Measurements from ENCODE around the gene CBX2.

Gene CBX2

DNA sequence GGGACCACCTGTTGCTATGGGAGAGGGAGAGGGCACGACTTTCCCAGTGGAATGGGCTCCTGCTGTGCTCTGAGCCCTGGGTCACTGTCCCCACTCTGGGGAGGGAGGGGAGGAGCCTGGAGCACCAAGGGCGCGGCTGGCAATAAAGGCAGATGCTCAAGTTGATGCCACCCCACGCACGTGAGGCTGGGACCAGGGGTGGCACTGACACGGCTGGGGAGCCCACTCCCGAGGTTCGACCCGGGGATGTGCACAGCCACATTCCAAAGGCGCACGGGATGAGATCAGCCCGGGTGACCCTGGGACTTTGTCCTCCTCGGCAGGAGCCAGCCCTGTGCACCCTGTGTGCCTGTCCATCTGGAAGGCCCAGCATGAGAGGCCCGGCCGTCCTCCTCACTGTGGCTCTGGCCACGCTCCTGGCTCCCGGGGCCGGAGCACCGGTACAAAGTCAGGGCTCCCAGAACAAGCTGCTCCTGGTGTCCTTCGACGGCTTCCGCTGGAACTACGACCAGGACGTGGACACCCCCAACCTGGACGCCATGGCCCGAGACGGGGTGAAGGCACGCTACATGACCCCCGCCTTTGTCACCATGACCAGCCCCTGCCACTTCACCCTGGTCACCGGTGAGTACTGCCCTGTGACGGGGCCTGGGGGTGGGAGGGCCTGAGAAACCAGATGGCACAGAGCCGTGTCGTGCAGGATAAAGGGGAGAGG is 47.0 kb upstream of the CBX2 start, which contains the start of gene ENPP7:
Gene ENPP7 (plus strand): TSS at position 175 of the 715 bp plus-strand sequence. CDS start 197 bp downstream, at position 372.
- TF ChIP-seq TAF1 (IDR thresholded peaks at IDR 0.05; ENCODE audit: borderline replicate concordance, insufficient read depth, low read length) (no peak), POLR2AphosphoS5 (IDR thresholded peaks at IDR 0.05; ENCODE audit: low read depth, low read length) (no peak), FOXP2 (optimal IDR thresholded peaks at IDR 0.05; ENCODE audit: borderline replicate concordance, extremely low read depth, extremely low read length, insufficient read depth) (no peak), SIN3A (IDR thresholded peaks at IDR 0.05; ENCODE audit: borderline replicate concordance, insufficient read depth, low read length) (no peak)
- TF ChIP-seq, protein P1, sequence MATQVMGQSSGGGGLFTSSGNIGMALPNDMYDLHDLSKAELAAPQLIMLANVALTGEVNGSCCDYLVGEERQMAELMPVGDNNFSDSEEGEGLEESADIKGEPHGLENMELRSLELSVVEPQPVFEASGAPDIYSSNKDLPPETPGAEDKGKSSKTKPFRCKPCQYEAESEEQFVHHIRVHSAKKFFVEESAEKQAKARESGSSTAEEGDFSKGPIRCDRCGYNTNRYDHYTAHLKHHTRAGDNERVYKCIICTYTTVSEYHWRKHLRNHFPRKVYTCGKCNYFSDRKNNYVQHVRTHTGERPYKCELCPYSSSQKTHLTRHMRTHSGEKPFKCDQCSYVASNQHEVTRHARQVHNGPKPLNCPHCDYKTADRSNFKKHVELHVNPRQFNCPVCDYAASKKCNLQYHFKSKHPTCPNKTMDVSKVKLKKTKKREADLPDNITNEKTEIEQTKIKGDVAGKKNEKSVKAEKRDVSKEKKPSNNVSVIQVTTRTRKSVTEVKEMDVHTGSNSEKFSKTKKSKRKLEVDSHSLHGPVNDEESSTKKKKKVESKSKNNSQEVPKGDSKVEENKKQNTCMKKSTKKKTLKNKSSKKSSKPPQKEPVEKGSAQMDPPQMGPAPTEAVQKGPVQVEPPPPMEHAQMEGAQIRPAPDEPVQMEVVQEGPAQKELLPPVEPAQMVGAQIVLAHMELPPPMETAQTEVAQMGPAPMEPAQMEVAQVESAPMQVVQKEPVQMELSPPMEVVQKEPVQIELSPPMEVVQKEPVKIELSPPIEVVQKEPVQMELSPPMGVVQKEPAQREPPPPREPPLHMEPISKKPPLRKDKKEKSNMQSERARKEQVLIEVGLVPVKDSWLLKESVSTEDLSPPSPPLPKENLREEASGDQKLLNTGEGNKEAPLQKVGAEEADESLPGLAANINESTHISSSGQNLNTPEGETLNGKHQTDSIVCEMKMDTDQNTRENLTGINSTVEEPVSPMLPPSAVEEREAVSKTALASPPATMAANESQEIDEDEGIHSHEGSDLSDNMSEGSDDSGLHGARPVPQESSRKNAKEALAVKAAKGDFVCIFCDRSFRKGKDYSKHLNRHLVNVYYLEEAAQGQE (IDR thresholded peaks at IDR 0.05; ENCODE audit: insufficient read depth in 1 of 2, low read depth in 2 of 2, low read length in 2 of 2) = no peak

DNA sequence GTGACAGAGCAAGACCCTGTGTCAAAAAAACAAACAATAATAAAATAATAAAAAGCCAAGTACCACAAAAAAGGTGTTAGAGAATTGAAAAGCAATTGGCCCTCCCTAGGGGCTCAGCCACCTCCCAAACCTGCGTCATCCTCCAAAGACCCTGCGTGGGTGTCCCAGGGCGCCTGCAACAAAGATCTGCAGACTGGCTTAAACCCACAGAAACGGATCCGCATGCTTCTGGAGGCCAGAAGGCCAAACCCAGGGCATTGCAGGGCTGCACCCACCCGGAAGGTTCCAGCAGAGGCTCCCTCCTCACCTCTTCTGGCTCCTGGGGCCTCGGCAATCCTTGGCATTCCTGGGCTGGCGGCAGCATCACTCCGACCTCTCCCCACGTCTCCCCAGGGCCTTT is 45.7 kb upstream of the CBX2 start:
- TF ChIP-seq FOXP2 (optimal IDR thresholded peaks at IDR 0.05; ENCODE audit: borderline replicate concordance, extremely low read depth, extremely low read length, insufficient read depth) (no peak), TAF1 (IDR thresholded peaks at IDR 0.05; ENCODE audit: borderline replicate concordance, insufficient read depth, low read length) (no peak), POLR2AphosphoS5 (IDR thresholded peaks at IDR 0.05; ENCODE audit: low read depth, low read length) (no peak), SIN3A (IDR thresholded peaks at IDR 0.05; ENCODE audit: borderline replicate concordance, insufficient read depth, low read length) (no peak)
- TF ChIP-seq, protein P1 (IDR thresholded peaks at IDR 0.05; ENCODE audit: insufficient read depth in 1 of 2, low read depth in 2 of 2, low read length in 2 of 2) = no peak

DNA sequence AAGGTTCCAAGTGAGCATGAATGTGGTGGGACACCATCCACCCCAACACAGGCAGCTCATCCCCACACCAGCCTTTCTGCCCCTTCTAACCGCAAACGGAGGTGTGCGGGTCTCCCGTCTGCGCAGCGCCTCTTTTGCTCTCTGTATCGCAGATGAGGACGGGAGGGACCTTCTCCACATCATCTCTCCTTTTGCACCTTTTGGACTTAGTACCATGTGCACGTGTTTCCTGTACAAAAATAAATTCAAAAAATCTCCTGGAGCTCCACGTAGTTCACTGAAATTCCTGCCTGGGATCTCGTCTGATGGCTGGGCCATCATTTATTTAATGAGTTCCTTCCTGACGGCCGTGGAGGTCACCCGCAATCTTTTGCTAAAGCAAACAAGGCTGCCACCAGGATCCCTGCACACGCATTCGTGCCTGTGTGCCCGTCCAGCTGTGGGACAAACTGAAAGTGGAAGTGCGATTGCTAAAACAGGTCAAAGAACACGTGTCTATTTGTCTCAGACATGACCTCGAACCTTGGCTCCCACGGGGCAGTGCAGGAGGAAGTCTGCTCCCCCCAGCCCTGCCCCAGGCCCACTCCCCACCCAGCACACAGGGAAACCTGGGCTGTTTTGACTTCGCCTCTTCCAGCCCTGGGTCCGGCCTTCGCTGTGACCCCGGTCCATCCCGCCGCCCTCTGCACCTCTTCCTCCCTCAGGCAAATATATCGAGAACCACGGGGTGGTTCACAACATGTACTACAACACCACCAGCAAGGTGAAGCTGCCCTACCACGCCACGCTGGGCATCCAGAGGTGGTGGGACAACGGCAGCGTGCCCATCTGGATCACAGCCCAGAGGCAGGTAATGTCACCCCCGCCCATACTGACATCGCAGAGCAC is 44.9 kb upstream of the CBX2 start:
- TF ChIP-seq TAF1 (IDR thresholded peaks at IDR 0.05; ENCODE audit: borderline replicate concordance, insufficient read depth, low read length) (no peak), FOXP2 (optimal IDR thresholded peaks at IDR 0.05; ENCODE audit: borderline replicate concordance, extremely low read depth, extremely low read length, insufficient read depth) (no peak), POLR2AphosphoS5 (IDR thresholded peaks at IDR 0.05; ENCODE audit: low read depth, low read length) (no peak), SIN3A (IDR thresholded peaks at IDR 0.05; ENCODE audit: borderline replicate concordance, insufficient read depth, low read length) (no peak)
- TF ChIP-seq, protein P1 (IDR thresholded peaks at IDR 0.05; ENCODE audit: insufficient read depth in 1 of 2, low read depth in 2 of 2, low read length in 2 of 2) = no peak

DNA sequence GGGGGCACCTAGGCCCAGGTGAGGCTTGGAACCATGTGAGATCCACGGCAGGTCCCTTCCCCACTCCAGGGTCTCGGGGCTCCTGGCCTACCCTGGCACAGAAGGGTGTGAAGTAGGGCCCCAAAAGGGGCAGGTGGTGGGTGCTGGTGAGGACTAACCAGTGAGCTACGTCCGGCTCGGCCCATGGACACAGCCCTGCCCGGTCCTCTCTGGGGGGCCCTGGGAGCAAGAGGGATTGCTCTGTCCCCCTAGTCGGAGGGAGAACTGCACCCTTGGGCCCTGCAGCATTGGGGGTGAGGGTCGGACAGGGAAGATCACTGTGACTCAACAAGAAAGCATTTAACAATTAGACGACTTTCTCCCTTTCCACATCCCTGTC is 44.3 kb upstream of the CBX2 start:
- TF ChIP-seq POLR2AphosphoS5 (IDR thresholded peaks at IDR 0.05; ENCODE audit: low read depth, low read length) = no peak
- TF ChIP-seq, protein P1 (IDR thresholded peaks at IDR 0.05; ENCODE audit: insufficient read depth in 1 of 2, low read depth in 2 of 2, low read length in 2 of 2) = no peak
